ENCODE results near the gene ING1. TPM values are rescaled to one million over a fixed set of nuclear protein-coding genes. Genes with fewer than 3 reads are reported as not detected.

The ING1 gene
- total and polyA plus RNA-seq, 2 donors (not counting 1 experiment from before 2014, with no cell fraction given): 29.1 to 34.2 TPM

- ChIA-PET CTCF (interaction anchor here (0.5 to 1.5 kb wide), 2 partner anchors 91 to 126 kb away, joined by 3 to 4 read pairs; no protein-coding TSS in a partner anchor), POLR2A (no interaction called here)
- Histone ChIP-seq H3K9ac (ENCODE audit: low read length) (no peak overlapping the region), H3K79me2 (ENCODE audit: control insufficient read depth, insufficient read depth, low read length) (no peaks in the 10 kb centered on the region), H3K4me3 (ENCODE audit: control extremely low read depth in 1 of 5, extremely low read depth in 1 of 5, insufficient read depth in 1 of 5, low read depth in 2 of 5, low read length in 4 of 5) (no peak overlapping the region), H4K20me1 (ENCODE audit: control insufficient read depth, insufficient read depth, low read length, poor library complexity, severe bottlenecking) (no peaks in the 10 kb centered on the region), H3K27me3 (replicated peaks in 1 of 4; ENCODE audit: control extremely low read depth in 1 of 4, control insufficient read depth in 3 of 4, insufficient read depth in 4 of 4, low read length in 3 of 4) (peaks cover 0 to 3% (median 0%) of the 10 kb centered on the region in 4 experiments), H3K36me3 (replicated peaks in 1 of 2; ENCODE audit: control extremely low read depth in 1 of 2, control insufficient read depth in 1 of 2, extremely low read depth in 1 of 2, insufficient read depth in 2 of 2, low read length in 1 of 2) (no peaks in the 10 kb centered on the region), H3K9me3 (ENCODE audit: control extremely low read depth in 1 of 3, control insufficient read depth in 2 of 3, insufficient read depth in 1 of 3, low read length in 2 of 3) (no peaks in the 10 kb centered on the region), H3K4me2 (replicated peaks; ENCODE audit: low read depth, low read length, poor library complexity, severe bottlenecking) (no peak overlapping the region), H3K4me1 (ENCODE audit: control insufficient read depth in 2 of 2, insufficient read depth in 2 of 2, low read length in 2 of 2) (no peaks in the 10 kb centered on the region), H3K27ac (ENCODE audit: low read length in 2 of 2) (no peak overlapping the region), H2AFZ (ENCODE audit: insufficient read depth, low read depth, low read length, poor library complexity, severe bottlenecking) (no peak overlapping the region)
- H3K4me3 Mint-ChIP-seq: no peak overlapping the region
- 8% methylated on average over 3 of the region's 9 CpGs for WGBS (ENCODE audit: insufficient coverage)
- DNase-seq (no peak), ATAC-seq (ENCODE audit: low read depth) (no peak)
- peaks cover 13% of the 10 kb centered on the region for H3K27me3 Mint-ChIP-seq
- H3K27ac Mint-ChIP-seq: no peak overlapping the region
- peaks cover 2% of the 10 kb centered on the region for H3K4me1 Mint-ChIP-seq
- intact Hi-C loops (cut with micrococcal nuclease): no loop called here
- no peaks in the 10 kb centered on the region for H3K9me3 Mint-ChIP-seq (ENCODE audit: insufficient read depth)
- TF ChIP-seq, protein P1, sequence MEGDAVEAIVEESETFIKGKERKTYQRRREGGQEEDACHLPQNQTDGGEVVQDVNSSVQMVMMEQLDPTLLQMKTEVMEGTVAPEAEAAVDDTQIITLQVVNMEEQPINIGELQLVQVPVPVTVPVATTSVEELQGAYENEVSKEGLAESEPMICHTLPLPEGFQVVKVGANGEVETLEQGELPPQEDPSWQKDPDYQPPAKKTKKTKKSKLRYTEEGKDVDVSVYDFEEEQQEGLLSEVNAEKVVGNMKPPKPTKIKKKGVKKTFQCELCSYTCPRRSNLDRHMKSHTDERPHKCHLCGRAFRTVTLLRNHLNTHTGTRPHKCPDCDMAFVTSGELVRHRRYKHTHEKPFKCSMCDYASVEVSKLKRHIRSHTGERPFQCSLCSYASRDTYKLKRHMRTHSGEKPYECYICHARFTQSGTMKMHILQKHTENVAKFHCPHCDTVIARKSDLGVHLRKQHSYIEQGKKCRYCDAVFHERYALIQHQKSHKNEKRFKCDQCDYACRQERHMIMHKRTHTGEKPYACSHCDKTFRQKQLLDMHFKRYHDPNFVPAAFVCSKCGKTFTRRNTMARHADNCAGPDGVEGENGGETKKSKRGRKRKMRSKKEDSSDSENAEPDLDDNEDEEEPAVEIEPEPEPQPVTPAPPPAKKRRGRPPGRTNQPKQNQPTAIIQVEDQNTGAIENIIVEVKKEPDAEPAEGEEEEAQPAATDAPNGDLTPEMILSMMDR (IDR thresholded peaks at IDR 0.05): no peak
- no peak for TF ChIP-seq EZH2 (IDR thresholded peaks at IDR 0.05; ENCODE audit: borderline replicate concordance, insufficient read depth, low read depth, low read length, poor library complexity, severe bottlenecking)
Observed at GRCh38 chr13:110771194-110771593, 57.7 kb downstream of the ING1 start.

- no peaks in the 10 kb centered on the region for H3K36me3 ChIP-seq (replicated peaks in 1 of 2; ENCODE audit: control extremely low read depth in 1 of 2, control insufficient read depth in 1 of 2, extremely low read depth in 1 of 2, insufficient read depth in 2 of 2, low read length in 1 of 2)
- no peak overlapping the region for H3K9ac ChIP-seq (ENCODE audit: low read length)
- TF ChIP-seq EZH2 (IDR thresholded peaks at IDR 0.05; ENCODE audit: borderline replicate concordance, insufficient read depth, low read depth, low read length, poor library complexity, severe bottlenecking): no peak
- TF ChIP-seq, protein P1 (IDR thresholded peaks at IDR 0.05): no peak
- H3K27me3 ChIP-seq (replicated peaks in 1 of 4; ENCODE audit: control extremely low read depth in 1 of 4, control insufficient read depth in 3 of 4, insufficient read depth in 4 of 4, low read length in 3 of 4): peaks cover 0 to 3% (median 0%) of the 10 kb centered on the region in 4 experiments
- ATAC-seq (ENCODE audit: low read depth): no peak
- Mint-ChIP-seq H3K4me3 (no peak overlapping the region), H3K27me3 (peaks cover 11% of the 10 kb centered on the region), H3K27ac (no peak overlapping the region), H3K9me3 (ENCODE audit: insufficient read depth) (no peaks in the 10 kb centered on the region), H3K4me1 (peaks cover 2% of the 10 kb centered on the region)
- POLR2A ChIA-PET: no interaction called here
- no peaks in the 10 kb centered on the region for H4K20me1 ChIP-seq (ENCODE audit: control insufficient read depth, insufficient read depth, low read length, poor library complexity, severe bottlenecking)
- no peak overlapping the region for H3K4me2 ChIP-seq (replicated peaks; ENCODE audit: low read depth, low read length, poor library complexity, severe bottlenecking)
- 91% methylated on average over 12 of the region's 13 CpGs for WGBS (ENCODE audit: insufficient coverage)
- H3K27ac ChIP-seq (ENCODE audit: low read length in 2 of 2): no peak overlapping the region
- no peaks in the 10 kb centered on the region for H3K79me2 ChIP-seq (ENCODE audit: control insufficient read depth, insufficient read depth, low read length)
- CTCF ChIA-PET: no interaction called here
- DNase-seq: no peak
- no peaks in the 10 kb centered on the region for H3K9me3 ChIP-seq (ENCODE audit: control extremely low read depth in 1 of 3, control insufficient read depth in 2 of 3, insufficient read depth in 1 of 3, low read length in 2 of 3)
- no peak overlapping the region for H2AFZ ChIP-seq (ENCODE audit: insufficient read depth, low read depth, low read length, poor library complexity, severe bottlenecking)
- H3K4me1 ChIP-seq (ENCODE audit: control insufficient read depth in 2 of 2, insufficient read depth in 2 of 2, low read length in 2 of 2): no peaks in the 10 kb centered on the region
- no peak overlapping the region for H3K4me3 ChIP-seq (ENCODE audit: control extremely low read depth in 1 of 5, extremely low read depth in 1 of 5, insufficient read depth in 1 of 5, low read depth in 2 of 5, low read length in 4 of 5)
- intact Hi-C loops (cut with micrococcal nuclease): no loop called here
Observed at GRCh38 chr13:110772091-110772984, 58.8 kb downstream of the ING1 start.

Measured in B cell (primary cell).